MCF 10A (cell line): ENCODE results near the gene B9D2. TPM values are rescaled to one million over a fixed set of nuclear protein-coding genes. Genes with fewer than 3 reads are reported as not detected.
"Not testable (repeated sequence)": the region's sequence is repeated elsewhere in the genome, so short reads cannot be mapped to it uniquely, and the experiment has no call there.

Source experiments
- BruUV-seq: library from RNA; stranded (reverse); fragments of 400-500 nt; replicated peaks from 2 replicates; lab custom pipeline; 2021; lab: Mats Ljungman, UMichigan
- CTCF ChIA-PET: fragments of 300-600 bp; sonication (Branson Sonifier 250); formaldehyde crosslinking; extraction: SDS; loops from one replicate; lab custom pipeline; 2021; ENCODE audit warnings: antibody characterized with exemption, inconsistent platforms; lab: Yijun Ruan, JAX
- POLR2A ChIA-PET: fragments of 300-600, 350-650 bp; sonication (Branson Sonifier 250); formaldehyde crosslinking; extraction: SDS; loops from one replicate; lab custom pipeline; 2020; ENCODE audit warnings: antibody characterized with exemption, inconsistent platforms; lab: Yijun Ruan, JAX
- DNase-seq: peaks from one replicate; pipeline ENCODE4 v3.0.0-alpha.2; 2018; ENCODE audit not compliant: unreplicated experiment
- H3K27ac Mint-ChIP-seq: one replicate; pipeline ENCODE4 v1.8.0; 2022; ENCODE audit warnings: mild to moderate bottlenecking, low read depth, mixed read lengths; ENCODE audit not compliant: unreplicated experiment
- H3K27me3 Mint-ChIP-seq: one replicate; pipeline ENCODE4 v1.8.0; 2022; ENCODE audit warnings: mixed read lengths; ENCODE audit not compliant: insufficient read depth, unreplicated experiment
- H3K36me3 Mint-ChIP-seq: one replicate; pipeline ENCODE4 v1.8.0; 2022; ENCODE audit warnings: mild to moderate bottlenecking, moderate library complexity, mixed read lengths; ENCODE audit not compliant: insufficient read depth, unreplicated experiment
- H3K4me1 Mint-ChIP-seq: one replicate; pipeline ENCODE4 v1.8.0; 2022; ENCODE audit warnings: mixed read lengths; ENCODE audit not compliant: insufficient read depth, unreplicated experiment
- H3K4me3 Mint-ChIP-seq: one replicate; pipeline ENCODE4 v1.8.0; 2022; ENCODE audit warnings: mild to moderate bottlenecking, moderate library complexity, mixed read lengths; ENCODE audit not compliant: unreplicated experiment
- H3K9me3 Mint-ChIP-seq: one replicate; pipeline ENCODE4 v1.8.0; 2022; ENCODE audit warnings: mixed read lengths; ENCODE audit not compliant: unreplicated experiment
- intact Hi-C: fragments of 100-400 bp; cut with micrococcal nuclease; formaldehyde crosslinking; loops from 2 replicates; pipeline ENCODE4 v1.14.1; 2022
- total RNA-seq: library from RNA; stranded (reverse); gene quantifications from 2 replicates; pipeline ENCODE4 v1.2.3, GENCODE V29; 2022
- TF ChIP-seq, protein P1 (sequence below): fragments of 200-600 bp; IDR thresholded peaks from one replicate; pipeline ENCODE4 v1.8.0; 2022; ENCODE audit warnings: antibody characterized with exemption, mild to moderate bottlenecking; ENCODE audit not compliant: unreplicated experiment

Gene B9D2
- total RNA-seq, 1 experiment from 2014 or later, result 5.7 TPM

DNA sequence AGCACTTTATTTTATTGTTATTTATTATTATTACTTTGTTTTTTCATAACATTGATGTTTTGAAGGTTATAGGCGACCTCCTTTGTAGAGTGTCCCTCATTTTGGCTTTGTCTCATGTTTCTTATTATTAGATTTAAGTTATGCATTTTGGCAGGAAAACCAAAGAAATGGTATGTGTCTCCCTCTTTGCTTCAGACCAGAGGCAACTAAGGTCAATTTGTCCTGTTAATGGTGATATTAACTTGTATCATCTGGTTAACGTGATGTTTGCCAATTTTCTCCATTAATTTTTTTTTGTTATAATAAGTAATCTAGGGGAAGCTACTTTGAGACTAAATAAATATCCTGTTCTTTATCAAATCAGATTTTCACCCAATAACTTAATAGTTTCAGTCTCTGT, 8.6 kb upstream of the B9D2 start:
- no peak for DNase-seq
- Mint-ChIP-seq H3K27me3 (no peaks in the 10 kb centered on the region), H3K9me3 (no peaks in the 10 kb centered on the region), H3K4me3 (no peak overlapping the region), H3K4me1 (peaks cover 33% of the 10 kb centered on the region), H3K36me3 (peaks cover 12% of the 10 kb centered on the region), H3K27ac (no peak overlapping the region)
- TF ChIP-seq, protein P1, sequence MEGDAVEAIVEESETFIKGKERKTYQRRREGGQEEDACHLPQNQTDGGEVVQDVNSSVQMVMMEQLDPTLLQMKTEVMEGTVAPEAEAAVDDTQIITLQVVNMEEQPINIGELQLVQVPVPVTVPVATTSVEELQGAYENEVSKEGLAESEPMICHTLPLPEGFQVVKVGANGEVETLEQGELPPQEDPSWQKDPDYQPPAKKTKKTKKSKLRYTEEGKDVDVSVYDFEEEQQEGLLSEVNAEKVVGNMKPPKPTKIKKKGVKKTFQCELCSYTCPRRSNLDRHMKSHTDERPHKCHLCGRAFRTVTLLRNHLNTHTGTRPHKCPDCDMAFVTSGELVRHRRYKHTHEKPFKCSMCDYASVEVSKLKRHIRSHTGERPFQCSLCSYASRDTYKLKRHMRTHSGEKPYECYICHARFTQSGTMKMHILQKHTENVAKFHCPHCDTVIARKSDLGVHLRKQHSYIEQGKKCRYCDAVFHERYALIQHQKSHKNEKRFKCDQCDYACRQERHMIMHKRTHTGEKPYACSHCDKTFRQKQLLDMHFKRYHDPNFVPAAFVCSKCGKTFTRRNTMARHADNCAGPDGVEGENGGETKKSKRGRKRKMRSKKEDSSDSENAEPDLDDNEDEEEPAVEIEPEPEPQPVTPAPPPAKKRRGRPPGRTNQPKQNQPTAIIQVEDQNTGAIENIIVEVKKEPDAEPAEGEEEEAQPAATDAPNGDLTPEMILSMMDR, result no peak
- POLR2A ChIA-PET, result interaction anchor here (0.9 to 1.6 kb wide), 3 partner anchors 10 to 24 kb away, joined by 4 to 5 read pairs (median 4); partner anchors contain the start of gene TGFB1
- no TSS peak for BruUV-seq
- CTCF ChIA-PET, result interaction anchor here (0.6 to 1.1 kb wide), 3 partner anchors 8 to 274 kb away, joined by 3 to 5 read pairs (median 3); partner anchors contain the start of gene B9D2
- intact Hi-C loops, result no loop called here

DNA sequence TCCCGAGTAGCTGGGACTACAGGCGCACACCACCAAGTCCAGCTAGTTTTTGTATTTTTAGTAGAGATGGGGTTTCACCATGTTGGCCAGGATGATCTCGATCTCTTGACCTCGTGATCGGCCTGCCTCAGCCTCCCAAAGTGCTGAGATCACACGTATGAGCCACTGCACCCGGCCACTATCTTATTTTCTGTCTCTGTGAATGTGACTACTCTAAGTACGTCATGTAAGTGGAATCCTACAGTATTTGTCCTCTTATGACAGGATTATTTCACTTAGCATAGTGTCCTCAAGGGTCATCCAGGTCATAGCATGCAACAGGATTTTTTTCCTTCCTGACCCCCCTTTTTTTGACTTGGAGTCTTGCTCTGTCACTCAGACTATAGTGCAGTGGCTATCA, 7.6 kb upstream of the B9D2 start:
- H3K4me1 Mint-ChIP-seq, result peaks cover 33% of the 10 kb centered on the region
- ChIA-PET CTCF (interaction anchor here (0.6 to 0.7 kb wide), 2 partner anchors 630 to 1192 kb away, joined by 4 to 5 read pairs; no protein-coding TSS in a partner anchor), POLR2A (interaction anchor here (0.6 kb wide), 1 partner anchor 153 kb away, joined by 3 read pairs; no protein-coding TSS in a partner anchor)
- no peak for DNase-seq
- TF ChIP-seq, protein P1, result no peak
- H3K27ac Mint-ChIP-seq, result no peak overlapping the region
- no peak overlapping the region for H3K4me3 Mint-ChIP-seq
- no TSS peak for BruUV-seq
- peaks cover 12% of the 10 kb centered on the region for H3K36me3 Mint-ChIP-seq
- no peaks in the 10 kb centered on the region for H3K9me3 Mint-ChIP-seq
- H3K27me3 Mint-ChIP-seq, result no peaks in the 10 kb centered on the region
- intact Hi-C loops, result no loop called here

DNA sequence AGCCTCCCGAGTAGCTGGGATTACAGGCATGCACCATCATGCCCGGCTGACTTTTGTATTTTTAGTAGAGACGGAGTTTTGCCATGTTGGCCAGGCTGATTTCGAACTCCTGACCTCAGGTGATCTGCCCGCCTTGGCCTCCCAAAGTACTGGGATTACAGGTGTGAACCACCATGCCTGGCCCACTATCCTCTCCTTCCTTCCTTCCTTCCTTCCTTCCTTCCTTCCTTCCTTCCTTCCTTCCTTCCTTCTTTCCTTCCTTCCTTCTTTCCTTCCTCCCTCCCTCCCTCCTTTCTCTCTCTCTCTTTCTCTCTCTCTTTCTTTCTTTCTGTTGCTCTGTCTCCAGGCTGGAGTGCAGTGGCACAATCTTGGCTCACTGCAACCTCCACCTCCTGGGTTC, 7.2 kb upstream of the B9D2 start:
- Mint-ChIP-seq H3K4me1 (peaks cover 36% of the 10 kb centered on the region), H3K36me3 (peaks cover 12% of the 10 kb centered on the region)
- H3K27ac Mint-ChIP-seq, H3K4me3 Mint-ChIP-seq, intact Hi-C loops, BruUV-seq, DNase-seq, H3K9me3 Mint-ChIP-seq, H3K27me3 Mint-ChIP-seq: not testable (repeated sequence)
- POLR2A ChIA-PET, result interaction anchor here (0.7 kb wide), 1 partner anchor 9 kb away, joined by 3 read pairs; no protein-coding TSS in a partner anchor
- CTCF ChIA-PET, result interaction anchor here (0.6 kb wide), 1 partner anchor 1192 kb away, joined by 5 read pairs; no protein-coding TSS in a partner anchor

DNA sequence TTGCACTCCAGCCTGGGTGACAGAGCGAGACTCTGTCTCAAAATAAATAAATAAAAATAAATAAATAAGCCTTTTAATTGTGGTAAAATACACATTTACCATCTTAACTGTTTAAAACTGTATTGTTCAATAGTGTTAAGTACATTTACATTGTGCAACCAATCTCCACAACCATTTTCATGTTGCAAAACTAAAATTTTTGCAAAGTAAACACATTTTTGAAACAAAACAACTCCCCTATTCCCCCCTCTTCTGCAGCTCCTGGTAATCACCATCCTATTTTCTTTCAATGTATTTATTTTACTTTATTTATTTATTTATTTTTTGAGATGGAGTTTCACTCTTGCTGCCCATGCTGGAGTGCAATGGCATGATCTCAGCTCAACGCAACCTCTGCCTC, 5.8 kb upstream of the B9D2 start:
- Mint-ChIP-seq H3K27me3 (no peaks in the 10 kb centered on the region), H3K27ac (no peak overlapping the region), H3K36me3 (peaks cover 12% of the 10 kb centered on the region), H3K9me3 (no peaks in the 10 kb centered on the region), H3K4me3 (no peak overlapping the region), H3K4me1 (peaks cover 34% of the 10 kb centered on the region)
- TF ChIP-seq, protein P1, result no peak
- intact Hi-C loops, result no loop called here
- no peak for DNase-seq
- CTCF ChIA-PET, result interaction anchor here (1.9 kb wide), 1 partner anchor 15 kb away, joined by 4 read pairs; no protein-coding TSS in a partner anchor
- no TSS peak for BruUV-seq
- POLR2A ChIA-PET, result interaction anchor here (0.7 to 1.2 kb wide), 2 partner anchors 18 to 501 kb away, joined by 3 read pairs; no protein-coding TSS in a partner anchor
